Activated naive CD4-positive, alpha-beta T cell (primary cell): ENCODE data around the gene SRP14.
"Not testable (repeated sequence)": the region's sequence is repeated elsewhere in the genome, so short reads cannot be mapped to it uniquely, and the experiment has no call there.

ENCODE experiments used
- DNase-seq, 4 experiments: peaks; one replicate each; lab custom pipeline; 2025; lab: John Stamatoyannopoulos, UW

The SRP14 gene, protein sequence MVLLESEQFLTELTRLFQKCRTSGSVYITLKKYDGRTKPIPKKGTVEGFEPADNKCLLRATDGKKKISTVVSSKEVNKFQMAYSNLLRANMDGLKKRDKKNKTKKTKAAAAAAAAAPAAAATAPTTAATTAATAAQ

DNA sequence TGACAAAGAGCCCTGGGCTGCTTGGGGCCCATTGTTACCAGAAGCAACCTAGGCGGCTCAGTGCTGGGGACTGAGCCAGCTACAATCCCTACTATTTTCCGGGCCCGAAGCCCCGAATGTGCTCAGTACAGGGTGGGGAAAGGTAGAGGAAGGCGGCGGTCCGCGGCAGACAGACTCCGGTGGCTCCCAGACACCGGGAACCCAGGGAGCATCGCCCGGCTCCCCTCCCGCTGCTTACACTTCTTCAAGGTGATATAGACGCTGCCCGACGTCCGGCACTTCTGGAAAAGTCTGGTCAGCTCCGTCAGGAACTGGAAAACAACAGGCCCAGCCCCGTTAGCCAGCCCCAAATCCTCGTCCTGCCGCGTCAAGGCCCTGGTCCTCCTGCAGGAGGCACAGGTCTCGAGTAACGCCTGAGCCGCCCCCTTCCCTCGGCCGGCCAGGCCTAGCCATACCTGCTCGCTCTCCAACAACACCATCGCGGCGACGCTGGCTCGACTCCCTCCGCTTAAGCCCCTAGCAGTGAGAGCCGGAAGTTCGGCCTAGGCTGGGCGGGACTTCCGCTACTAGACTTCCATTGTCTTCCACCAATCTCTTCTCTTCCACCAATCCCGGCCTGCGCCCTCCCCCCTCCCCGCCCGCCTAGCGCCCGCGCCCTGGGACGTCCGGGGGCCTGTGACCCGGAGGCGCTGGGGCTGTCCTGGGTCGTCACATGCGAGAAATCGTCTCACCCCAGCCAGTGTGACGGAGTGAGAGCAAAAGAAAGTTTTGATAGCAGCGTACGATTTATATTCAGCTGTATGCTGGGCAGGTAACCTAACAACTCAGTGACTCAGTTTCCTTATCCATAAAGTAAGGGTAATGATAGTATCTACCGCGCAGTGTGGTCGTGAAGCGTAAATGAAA, at the start of gene SRP14:
Gene SRP14 (minus strand): TSS at position 544 of the 906 bp plus-strand sequence. CDS start 65 bp downstream, at position 479.
- DNase-seq: peak; percentile 77 to 90 (median 88)

DNA sequence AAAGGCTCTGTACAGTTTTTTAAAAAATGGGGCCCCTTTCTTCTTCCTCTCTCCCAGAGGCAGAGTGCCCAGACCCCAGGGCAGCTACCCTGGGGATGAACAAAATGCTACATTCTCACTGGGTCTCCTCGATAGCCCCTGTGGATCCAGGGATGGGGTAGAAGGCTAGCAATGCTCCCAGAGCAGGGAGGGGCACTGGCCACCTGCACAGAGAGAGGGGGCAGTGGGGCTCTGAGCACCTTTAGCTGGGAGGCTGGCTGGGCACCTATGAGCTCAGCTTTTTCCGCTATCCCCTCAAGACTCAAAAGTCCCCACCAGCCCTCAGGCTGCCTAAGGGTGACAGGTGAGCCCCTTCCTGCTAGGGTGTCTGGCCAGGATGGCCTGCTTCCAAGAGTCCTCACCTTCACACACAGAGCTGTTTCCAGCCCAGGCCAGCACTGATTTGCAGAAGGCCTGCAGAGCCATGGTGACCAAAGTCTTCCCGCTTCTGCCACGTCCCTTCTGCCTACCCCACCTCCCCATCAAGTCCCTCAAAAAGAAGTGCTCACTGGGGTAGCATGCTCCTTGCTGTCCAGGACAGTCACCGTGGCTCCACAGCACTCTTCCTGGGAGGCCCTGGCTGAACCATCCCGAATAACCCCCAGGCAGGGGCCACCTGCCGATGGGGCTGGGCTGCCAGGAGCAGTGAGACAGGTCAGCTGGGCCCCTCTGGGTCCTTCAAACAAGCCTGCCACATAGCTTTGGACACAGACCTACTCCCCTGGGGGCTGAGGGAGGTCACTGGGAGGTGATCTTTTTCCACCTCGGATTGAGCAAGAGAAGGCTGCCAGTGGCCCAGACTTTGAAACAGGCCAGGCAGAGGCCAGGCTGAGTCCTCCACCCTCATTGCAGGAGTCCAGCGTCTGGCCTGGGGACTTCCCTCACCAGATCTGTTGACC, 49.3 kb upstream of the SRP14 start:
- no peak for DNase-seq

DNA sequence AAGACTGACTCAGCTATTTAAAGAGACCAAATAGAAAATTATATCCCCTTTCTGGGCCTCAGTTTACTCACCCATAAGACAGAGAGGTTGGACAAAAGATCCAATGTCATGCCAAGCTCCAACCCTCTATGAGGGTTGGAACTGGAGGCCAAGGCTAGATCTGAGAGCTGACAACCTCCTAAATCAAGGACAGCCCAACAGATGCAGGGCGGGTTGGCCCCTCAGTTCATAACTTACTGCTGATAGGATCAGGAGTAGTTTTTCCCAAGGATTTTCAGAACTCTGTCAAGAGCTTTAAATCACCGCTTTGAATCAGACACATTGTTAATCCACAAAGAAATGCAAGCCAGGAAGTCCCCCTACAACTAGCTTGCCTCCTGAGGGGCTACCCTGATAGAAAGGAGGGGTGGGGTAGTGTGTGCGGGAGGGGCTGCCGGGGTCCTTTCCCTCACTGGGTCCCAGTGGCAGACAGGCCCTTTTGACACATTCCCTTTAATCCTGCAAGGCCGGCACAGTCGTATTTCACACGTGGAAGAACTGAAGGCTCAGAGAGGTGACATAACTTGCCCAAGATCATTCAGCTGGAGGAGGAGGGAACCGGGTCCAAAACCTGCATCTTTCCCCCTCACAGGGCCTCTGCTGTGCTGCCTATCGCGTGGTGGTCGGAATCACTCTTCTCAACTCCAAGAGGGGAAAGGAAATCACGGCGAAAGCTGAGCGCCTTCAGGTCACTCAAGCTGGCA, 48.3 kb upstream of the SRP14 start:
- no peak for DNase-seq

DNA sequence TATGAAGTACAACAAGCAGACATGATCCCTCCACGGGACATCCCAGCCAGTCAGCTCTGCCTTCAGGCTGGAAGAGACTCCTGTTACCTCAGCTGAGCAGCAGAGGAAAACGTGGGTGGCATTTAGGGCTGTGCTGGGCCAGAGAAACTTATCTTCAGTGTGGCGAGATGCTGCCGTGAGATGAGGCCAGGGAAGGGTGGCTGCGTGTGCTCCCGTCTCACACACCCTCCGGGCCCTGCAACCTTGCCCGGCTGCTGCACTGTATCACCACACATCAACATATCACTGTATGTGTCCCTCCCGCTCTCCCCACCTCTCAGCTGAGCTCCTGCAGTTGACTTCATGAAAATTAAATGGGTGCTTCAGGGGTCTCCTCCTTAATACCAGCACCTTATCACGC, 46.3 kb upstream of the SRP14 start:
- DNase-seq: no peak

DNA sequence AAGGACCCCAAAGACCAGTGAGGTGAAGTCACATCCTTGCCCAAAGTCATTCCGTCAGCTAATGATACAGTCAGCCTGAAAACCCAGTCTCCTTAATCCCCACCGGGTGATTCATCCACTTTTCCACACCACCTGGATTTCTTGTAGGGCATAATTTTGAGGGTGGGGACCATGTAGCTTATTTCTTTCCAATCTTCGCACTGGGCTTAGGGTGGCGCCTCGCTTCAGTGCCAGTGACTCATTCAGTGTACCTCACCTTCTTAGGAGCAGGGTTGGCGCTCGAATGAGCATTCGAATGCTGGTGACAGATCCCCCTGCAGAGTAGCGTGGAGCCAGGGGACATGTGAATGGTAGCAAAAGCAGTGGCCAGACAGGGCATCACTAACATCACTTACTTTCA, 45.7 kb upstream of the SRP14 start:
- no peak for DNase-seq

DNA sequence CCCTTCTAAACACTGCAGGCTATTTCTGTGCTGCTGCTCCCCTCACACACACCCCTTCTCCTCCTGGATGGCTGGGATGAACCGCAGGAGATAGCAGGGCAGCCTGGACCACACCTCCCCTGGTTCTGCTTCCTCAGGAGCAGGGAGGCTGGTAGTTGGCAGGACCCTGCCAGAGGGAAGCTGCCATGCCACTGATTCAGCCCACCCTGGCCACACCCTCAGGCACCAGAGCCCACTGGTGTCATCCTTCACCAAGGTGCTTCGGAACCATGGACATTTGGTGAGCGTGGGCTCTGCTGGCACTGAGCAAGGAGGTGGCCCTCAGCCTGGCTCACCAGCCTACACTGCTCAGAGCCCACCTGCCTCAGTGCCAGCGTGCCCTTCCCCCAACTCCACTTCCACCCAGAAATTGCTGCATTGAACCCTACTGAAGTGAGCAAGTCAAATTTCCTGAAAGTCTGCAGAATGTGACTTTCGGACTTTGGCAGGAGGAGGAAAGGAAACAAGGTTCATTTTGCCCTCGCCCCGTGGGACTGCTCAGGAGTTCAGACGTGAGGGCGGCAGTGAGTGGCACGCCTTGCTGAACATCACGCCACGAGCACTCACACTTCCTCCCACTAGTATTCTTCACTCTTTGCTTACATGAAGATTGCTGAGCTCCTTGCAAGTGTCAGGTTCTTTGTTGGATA, 43.4 kb upstream of the SRP14 start:
- no peak for DNase-seq

DNA sequence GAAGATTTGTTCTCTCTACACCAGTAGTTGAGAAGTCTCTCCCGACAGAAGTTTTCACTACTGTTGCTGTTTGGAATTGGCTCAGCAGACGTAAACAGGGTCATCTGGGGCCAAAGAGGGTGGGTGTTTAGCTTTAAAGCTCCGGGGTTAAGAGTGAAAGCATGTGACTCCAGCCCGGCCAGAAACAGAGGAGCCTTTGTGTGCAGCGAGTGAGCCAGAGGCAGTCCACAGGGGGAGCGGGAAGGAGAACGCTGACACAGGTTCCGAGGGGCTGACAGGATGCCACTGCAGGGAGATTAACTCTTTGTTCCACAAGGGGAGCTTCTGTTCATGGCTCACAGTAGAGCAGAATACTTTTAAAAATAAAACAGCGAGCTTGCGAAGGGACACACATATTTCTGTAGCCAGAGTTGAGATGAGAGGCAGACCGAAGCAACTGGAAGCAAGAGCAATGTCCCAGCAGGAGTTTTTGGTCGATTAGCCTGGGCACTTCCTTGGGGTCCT, 42.8 kb upstream of the SRP14 start:
- no peak for DNase-seq

DNA sequence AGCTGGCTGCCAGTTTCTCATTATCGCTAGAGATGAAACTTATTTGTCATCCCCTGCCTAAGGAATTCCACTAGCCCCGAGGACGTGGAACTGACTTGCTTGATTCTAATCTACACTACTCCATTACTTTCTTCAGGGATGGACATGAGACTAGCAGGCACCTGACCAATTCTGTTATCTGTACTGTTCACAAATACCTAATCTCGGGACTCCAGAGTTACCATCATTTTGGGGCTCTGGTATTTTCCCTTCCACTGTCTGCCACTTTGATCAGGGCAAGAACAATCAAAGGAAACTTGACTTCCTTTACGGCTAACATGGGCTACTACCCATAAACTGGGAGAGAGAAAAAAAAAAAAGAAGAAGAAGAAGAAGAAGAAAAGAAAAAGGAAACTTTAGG, 41.9 kb upstream of the SRP14 start:
- DNase-seq: no peak

DNA sequence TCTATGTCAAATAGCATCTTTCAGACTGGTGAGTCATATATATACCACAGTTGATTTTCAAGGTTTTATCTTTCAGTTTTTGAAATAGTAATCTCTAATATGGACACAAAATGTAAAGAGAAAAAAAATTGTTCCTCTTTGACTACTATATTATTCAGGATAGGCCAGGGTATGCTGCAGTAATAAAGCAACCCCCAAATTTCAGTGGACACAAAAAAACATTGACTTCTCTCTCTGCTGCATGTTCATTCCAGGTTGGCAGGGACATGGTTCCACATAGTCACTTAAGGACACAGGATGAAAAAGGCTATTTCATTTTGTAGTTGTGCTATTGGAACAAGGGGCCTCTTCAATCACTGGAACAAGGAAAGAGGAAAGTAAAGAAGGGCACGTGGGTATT, 41.1 kb upstream of the SRP14 start:
- no peak for DNase-seq

DNA sequence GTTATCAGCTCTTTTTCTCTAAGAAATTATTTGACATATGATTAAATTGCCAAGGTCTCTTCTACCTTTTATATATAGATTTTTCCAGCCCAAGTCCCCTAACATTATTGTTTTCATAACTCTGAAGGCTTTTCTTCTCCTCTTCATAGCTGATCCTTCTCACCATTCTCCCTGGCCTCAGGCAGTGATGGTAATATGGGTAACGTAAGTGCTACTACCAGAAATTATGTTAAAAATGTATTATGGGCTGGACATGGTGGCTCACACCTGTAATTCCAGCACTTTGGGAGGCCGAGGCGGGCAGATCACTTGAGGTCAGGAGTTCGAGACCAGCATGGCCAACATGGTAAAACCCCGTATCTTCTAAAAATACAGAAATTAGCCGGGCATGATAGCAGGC, 40.5 kb upstream of the SRP14 start:
- DNase-seq: no peak

DNA sequence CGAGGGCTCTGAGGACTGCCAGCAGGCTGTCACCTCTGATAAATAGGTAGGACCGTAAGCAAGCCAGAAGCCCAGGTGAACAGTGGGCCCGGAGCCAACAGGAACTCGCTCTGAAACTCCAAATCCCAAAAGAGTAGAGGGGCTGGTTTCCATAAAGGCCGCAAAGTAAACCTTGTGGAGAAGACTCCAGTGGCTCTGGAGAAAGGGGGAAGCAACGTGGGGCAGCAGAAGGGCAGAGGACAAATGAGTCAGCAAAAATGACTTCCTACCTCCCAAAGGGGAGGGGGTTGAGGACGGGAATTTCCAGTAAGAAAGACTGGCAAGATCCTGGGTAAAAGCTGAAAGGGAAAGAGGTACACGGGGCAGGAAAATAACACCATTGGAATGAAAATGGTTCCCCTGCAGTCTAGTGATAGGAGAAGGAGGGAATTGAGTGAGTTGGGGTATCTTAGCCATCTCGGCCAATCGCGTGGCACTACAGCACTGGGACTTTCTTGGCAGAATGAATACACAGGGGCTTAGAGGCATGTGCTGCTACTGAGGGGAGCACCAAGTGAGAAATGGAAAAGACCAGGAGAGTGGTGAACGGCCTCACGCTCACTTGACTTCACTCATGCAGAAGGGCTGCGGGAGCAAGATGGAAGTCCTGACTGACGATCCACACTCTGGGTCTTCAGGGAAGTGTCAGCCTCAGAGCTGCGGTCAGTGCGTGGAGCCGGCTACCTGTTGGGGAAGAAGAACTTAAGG, 36.5 kb upstream of the SRP14 start:
- no peak for DNase-seq

DNA sequence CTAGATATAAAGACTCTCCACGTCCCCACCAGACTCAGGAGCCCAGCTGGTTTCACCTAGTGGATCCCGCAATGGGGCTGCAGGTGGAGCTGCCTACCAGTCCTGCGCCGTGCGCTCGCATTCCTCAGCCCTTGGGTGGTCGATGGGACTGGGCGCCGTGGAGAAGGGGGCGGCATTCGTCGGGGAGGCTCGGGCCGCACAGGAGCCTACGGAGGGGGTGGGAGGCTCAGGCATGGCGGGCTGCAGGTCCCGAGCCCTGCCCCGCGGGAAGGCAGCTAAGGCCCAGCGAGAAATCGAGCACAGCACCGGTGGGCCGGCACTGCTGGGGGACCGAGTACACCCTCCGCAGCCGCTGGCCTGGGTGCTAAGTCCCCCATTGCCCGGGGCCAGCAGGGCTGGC, 35.7 kb upstream of the SRP14 start:
- DNase-seq: not testable (repeated sequence)

DNA sequence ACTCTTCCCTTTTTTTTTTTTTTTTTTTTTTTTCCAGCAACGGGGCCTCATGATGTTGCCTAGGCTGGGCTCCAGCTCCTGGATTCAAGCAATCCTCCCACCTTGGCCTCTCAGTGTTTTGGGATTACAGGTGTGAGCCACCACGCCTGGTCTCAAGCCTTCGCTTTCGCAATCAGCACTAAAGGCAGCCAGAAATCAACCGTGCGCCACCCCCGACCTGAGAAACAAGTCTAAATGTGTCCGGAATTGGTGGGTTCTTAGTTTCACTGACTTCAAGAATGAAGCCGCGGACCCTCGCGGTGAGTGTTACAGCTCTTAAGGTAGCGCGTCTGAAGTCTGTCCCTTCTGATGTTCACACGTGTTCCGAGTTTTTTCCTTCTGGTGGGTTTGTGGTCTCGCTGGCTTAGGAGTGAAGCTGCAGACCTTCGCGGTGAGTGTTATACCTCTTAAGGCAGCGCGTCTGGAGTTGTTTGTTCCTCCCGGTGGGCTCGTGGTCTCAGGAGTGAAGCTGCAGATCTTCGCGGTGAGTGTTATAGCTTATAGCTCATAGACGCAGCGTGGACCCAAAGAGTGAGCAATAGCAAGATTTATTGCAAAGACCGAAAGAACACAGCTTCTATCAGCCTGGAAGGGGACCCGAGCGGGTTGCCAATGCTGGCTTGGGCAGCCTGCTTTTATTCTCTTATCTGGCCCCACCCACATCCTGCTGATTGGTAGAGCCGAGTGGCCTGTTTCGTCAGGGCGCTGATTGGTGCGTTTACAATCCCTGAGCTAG, 34.9 kb upstream of the SRP14 start:
- not testable (repeated sequence) for DNase-seq

DNA sequence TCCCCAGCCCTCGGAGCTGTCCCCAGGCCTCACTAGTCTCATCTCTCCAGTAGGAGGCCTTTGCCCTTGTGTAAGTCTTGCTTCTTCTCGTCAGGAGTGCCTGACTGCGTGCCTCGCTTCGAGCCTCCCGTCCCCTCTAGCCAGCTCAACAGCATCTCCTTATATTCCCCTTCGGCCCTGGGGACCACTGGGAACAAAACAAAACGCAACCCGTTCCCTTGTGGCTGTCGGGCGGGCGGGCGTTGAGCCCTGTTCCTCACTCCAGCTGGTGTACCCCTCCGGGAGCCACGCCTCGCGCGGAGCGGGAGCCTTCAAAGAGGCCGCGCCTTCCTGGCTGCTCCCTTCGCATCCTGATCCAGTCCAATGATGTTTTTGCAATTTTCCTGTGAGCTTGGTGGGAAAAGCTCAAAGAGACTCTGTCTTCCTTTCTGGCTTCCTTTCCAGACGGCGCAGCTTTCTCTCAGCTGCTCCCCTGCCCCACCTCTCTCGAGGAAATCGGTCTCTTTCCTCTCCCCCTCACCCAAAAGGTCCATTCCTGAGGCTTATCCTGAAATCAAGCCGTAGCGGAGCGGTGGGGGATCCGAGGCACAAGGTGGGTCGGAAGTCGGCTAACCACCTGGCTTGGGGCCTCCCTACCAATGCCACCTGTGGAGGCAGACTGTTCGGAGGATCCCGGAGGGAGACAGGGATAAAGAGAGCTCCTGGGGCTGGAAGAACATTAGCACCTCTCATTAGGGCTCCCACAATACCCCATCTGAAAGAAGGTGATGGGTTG, 33.4 kb upstream of the SRP14 start:
- DNase-seq: no peak

DNA sequence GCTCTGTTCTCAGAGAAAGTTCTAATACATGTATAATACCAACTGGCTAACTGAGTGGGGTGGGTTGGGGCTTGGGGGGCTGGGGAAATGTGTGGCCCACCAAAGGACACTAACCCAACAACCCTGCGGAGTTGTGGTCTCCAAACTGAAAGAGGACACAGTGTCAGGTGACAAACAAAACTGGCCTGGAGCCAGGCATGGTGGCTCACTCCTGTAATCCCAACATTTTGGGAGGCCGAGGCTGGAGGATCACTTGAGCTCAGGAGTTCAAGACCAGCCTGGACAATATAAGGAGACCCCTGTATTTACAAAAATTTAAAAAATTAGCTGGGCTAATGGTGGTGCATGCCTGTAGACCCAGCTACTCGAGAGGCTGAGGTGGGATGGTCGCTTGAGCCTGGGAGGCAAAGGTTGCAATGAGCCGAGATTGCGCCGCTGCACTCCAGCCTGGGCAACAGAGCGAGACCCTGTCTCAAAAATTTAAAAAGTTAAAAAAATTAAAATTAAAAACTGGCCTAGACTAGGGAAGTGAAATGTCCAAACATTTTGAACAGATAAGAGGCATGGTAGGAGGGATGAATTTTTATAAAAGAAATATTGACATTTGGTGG, 31.7 kb upstream of the SRP14 start:
- no peak for DNase-seq

DNA sequence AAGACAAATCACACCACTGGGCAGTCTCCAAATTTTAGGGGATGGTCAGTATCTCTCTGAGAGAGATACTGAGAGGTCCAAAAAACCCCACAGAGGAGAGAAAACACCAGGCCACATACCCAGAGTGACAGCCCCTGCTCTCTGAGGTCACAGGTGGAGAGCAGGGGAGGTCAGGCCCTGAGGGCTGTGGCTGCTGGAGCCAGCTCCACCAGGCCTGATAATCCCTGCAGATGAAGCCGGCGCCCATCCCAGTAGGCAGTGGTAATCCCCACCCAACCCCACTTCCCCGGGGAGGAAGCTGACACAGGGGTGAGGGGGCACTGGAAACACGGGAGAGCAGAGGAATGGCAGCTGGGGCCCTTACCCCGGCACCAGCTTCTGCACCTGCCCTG, 31.2 kb upstream of the SRP14 start:
- no peak for DNase-seq

DNA sequence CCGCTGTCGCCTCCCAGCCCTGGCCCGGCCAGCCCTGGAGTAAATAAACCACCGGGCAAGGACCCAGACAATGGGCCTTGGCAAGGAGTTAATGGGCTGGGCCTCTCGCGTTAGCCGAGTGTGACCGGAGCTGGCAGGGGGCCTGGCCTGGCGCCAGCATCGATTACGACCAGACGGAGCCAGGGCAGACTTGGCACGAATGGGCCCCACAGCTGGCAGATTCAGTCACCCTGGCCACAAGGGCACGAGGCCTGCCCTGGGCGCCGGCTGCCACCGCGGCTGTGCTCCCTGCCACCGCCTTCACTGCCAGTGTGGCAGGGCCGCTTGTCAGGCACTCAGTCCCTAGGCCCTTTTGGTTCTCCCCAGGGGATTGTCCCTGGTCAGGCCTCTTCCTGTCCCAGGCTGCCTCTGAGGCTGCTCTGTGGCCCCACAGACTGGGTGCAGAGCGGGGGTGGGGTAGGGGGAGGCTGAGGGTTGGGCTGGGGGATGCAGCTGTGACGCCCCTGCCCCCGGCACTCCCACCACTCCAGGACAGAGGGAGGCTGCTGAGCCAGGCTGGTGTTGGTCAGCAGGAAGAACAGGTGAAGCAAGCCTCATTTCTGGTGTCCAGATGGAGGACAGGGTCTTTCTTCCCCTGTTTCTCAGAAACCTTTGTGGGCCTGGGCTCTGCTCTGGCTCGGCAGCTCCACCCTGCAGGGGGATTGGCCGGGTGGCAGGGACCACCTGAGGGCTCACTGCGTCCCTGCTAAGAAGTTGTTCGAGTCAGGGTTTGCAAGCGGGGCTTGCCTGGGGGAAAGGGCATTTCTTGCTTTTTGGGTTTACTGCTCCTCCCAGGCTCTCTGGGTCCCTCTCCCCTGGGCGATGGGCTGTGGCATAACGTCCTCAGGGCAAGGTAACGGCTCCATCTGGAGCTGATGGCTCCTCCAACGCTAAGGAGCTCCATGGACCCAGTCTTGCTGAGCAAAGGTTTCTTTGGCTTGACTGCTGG, 30.5 kb upstream of the SRP14 start:
- DNase-seq: no peak
